Right atrium auricular region (tissue), 2 donors: ENCODE results near the gene KRTAP4-9. TPM values are rescaled to one million over a fixed set of nuclear protein-coding genes. Genes with fewer than 3 reads are reported as not detected.
"Not testable (repeated sequence)": the region's sequence is repeated elsewhere in the genome, so short reads cannot be mapped to it uniquely, and the experiment has no call there.

Experiments used
- DNase-seq: peaks from one replicate; pipeline ENCODE4 v3.0.0-alpha.2; 2019; ENCODE audit warnings: low spot score
- H3K27ac ChIP-seq, 2 donors: fragments of 200-600 bp; sonication (generic); 1 replicate in 1 of 2; 2 replicates in 1 of 2; pipeline ENCODE4 v1.5.1; 2016 to 2019
- H3K27me3 ChIP-seq, 2 donors: fragments of 200-600 bp; sonication (generic); one replicate each; pipeline versions ENCODE4 v1.5.1 to v1.6.0; 2017 to 2019
- H3K36me3 ChIP-seq: fragments of 200-600 bp; sonication (generic); one replicate; pipeline ENCODE4 v1.5.1; 2016
- H3K4me1 ChIP-seq, 2 donors: fragments of 200-600 bp; sonication (generic); one replicate each; pipeline versions ENCODE4 v1.5.1 to v1.6.0; 2017 to 2019
- H3K4me3 ChIP-seq, 2 donors: fragments of 200-600 bp; sonication (generic); 1 replicate in 1 of 2; 2 replicates in 1 of 2; pipeline ENCODE4 v1.5.1; 2017 to 2019; ENCODE audit warnings: mild to moderate bottlenecking in 1 of 2, moderate library complexity in 1 of 2
- H3K9me3 ChIP-seq, 2 donors: fragments of 200-600 bp; sonication (generic); one replicate each; pipeline ENCODE4 v1.5.1; 2019
- CTCF ChIP-seq, 2 donors: fragments of 200-600 bp; sonication (generic); IDR thresholded peaks; one replicate each; pipeline ENCODE4 v1.5.1; 2019; ENCODE audit warnings: antibody characterized with exemption in 2 of 2
- total RNA-seq, 2 donors: library from RNA; depleted of rRNA; stranded (reverse); fragments of >200 nt; gene quantifications; one replicate each; pipeline ENCODE4 v1.1.0, GENCODE V29; 2016

KRTAP4-9 gene
- total RNA-seq, 2 donors from 2014 or later: not detected

DNA sequence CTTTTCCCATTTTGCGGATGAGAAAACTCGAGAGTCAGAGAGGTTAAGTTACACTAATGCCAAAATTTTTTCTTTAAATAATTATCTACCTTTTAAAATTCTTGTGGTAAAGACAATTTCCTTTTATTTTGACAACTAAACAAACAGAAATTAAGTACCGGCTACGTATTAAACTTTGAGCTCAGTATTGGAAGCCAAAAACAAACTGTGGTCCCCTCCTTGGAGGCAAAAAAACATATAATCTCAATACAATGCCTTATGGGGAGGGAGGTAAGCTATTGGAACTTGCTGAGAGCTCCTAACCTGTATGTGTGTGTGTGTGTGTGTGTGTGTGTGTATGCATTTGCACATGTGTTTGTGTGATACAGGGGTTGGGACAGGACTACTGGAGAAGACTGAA lies 41.7 kb upstream of the KRTAP4-9 start:
- Histone ChIP-seq H3K9me3 (no peaks in the 10 kb centered on the region), H3K4me1 (no peaks in the 10 kb centered on the region), H3K27ac (no peak overlapping the region), H3K36me3 (no peaks in the 10 kb centered on the region), H3K27me3 (no peaks in the 10 kb centered on the region), H3K4me3 (no peak overlapping the region)
- DNase-seq: no peak
- no peak for TF ChIP-seq CTCF (IDR thresholded peaks at IDR 0.05)

DNA sequence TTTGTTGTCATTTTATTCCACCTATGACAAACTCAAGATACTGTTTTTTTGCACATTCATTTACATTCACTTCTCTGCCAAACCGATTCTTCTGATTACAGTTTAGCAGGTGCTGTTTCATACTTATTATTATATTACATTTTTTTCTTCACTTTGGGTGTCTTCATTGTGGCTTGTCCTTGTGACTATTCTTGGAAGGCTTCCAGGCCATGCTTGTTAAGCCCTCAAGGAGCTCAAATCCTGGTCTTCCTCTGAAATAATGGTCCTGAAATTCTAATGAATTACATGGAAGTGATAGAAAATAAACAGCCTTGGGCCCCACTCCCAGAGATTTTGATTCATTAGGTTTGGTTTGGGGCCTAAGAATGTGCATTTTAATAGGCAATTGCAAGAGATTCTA lies 40.9 kb upstream of the KRTAP4-9 start:
- no peaks in the 10 kb centered on the region for H3K4me1 ChIP-seq
- H3K27me3 ChIP-seq: no peaks in the 10 kb centered on the region
- TF ChIP-seq CTCF (IDR thresholded peaks at IDR 0.05): no peak
- no peak overlapping the region for H3K27ac ChIP-seq
- no peak overlapping the region for H3K4me3 ChIP-seq
- no peaks in the 10 kb centered on the region for H3K9me3 ChIP-seq
- no peak for DNase-seq
- no peaks in the 10 kb centered on the region for H3K36me3 ChIP-seq

DNA sequence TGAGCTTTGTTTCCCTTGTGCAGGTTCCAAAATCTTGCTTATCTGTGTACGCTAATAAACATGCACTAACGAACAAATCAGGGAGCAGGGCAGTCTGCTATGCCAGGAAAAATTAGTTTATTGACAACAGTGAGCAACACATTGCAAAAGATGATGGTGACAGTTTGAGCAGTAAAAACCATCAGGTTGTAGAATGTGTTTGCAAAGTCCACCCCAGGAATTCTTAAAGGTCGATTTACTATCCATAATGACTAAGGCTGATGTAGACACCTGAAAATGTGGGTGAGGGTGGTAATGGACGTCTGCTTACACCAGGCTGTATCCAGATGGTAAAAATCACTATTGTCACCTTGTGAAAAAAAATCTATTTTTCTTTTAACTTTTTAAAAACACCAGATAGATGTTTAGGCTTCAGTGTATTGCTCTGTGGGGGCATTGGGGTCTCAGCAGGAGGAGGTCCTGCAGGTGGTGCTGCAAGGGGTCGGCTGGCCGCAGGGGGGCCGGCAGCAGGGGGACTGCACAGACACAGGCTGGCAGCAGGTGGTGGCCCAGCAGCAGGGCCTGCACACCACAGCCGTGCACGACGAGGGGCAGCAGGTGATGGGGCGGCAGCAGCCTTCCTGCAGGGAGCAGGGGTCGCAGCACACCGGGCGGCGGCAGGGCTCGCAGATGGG lies 40.0 kb upstream of the KRTAP4-9 start:
- not testable (repeated sequence) for H3K9me3 ChIP-seq, H3K4me3 ChIP-seq, H3K27ac ChIP-seq, H3K36me3 ChIP-seq, H3K4me1 ChIP-seq, DNase-seq, H3K27me3 ChIP-seq

DNA sequence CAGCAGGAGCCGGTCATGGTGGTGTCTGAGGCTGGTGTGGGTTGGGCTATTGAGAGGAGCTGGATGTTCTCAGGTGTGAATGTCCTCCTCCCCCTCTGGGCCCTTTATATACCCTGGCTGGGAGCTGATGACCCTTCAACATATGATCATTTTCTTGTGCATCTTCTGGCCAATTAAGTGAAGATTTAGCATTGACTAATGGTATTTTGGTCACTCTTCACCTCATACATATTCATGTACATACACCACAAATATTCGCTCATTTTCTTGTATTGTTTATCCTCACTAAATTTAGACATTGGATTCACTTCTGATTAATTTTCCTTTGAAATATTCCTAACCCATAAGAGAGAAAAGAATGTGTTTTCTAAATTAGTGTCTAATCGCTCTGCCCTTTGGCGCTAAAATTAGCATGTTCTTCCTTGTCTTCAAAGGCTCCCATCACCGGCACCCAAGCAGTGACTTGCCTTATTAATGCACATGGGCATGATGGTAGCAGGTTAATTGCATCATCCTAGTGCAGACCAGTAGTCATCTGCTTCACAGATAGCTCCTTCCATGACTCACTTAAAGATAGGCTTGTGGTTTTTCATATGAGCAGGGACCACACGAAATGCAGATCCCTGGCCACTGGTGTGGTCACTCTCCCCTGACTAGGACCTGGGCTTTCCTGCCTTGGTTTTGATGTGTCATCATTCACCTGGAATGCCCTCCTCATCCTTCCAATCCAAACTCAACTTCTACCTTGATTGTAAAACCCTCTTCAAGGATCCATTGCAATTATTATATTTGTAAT lies 39.2 kb upstream of the KRTAP4-9 start, which contains the start of gene KRTAP2-4:
KRTAP2-4 (minus strand) TSS at position 51 of the 796 bp plus-strand sequence; CDS start at position 17, 34 bp downstream.
- H3K27me3 ChIP-seq: no peaks in the 10 kb centered on the region
- no peak for TF ChIP-seq CTCF (IDR thresholded peaks at IDR 0.05)

GRCh38 chr17:41067281-41067680 lies 37.9 kb upstream of the KRTAP4-9 start:
- Histone ChIP-seq H3K27ac (no peak overlapping the region), H3K36me3 (no peaks in the 10 kb centered on the region), H3K4me3 (no peak overlapping the region), H3K27me3 (no peaks in the 10 kb centered on the region), H3K9me3 (no peaks in the 10 kb centered on the region), H3K4me1 (no peaks in the 10 kb centered on the region)
- DNase-seq: no peak
- TF ChIP-seq CTCF (IDR thresholded peaks at IDR 0.05): no peak

More for the DNA sequence above, 39.2 kb upstream of the KRTAP4-9 start, which contains the start of gene KRTAP2-4:
- Histone ChIP-seq H3K4me1 (no peaks in the 10 kb centered on the region), H3K4me3 (no peak within 1 kb of the TSS), H3K27ac (no peak within 1 kb of the TSS), H3K36me3 (no peaks in the 10 kb centered on the region), H3K9me3 (no peaks in the 10 kb centered on the region)
- DNase-seq: no peak

DNA sequence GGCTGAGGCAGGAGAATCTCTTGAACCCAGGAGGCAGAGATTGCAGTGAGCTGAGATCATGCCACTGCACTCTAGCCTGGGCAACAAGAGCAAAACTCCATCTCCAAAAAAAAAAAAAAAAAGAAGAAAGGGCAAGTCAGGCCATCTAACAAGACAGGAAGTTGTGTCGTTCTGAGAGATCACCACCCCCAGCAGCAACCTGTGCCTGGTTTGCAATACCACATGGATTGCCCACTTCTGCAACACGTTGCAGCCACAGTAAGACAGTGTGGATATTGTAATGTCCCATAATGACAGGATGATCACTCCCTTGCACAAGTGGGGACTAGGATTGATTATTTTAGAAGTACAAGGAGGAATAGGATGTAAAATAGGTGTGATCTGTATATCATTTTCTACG lies 36.2 kb upstream of the KRTAP4-9 start:
- no peak for TF ChIP-seq CTCF (IDR thresholded peaks at IDR 0.05)
- no peaks in the 10 kb centered on the region for H3K9me3 ChIP-seq
- no peaks in the 10 kb centered on the region for H3K27me3 ChIP-seq
- no peaks in the 10 kb centered on the region for H3K36me3 ChIP-seq
- H3K4me1 ChIP-seq: no peaks in the 10 kb centered on the region
- no peak overlapping the region for H3K27ac ChIP-seq
- H3K4me3 ChIP-seq: no peak overlapping the region
- DNase-seq: no peak
